ENCODE data around the gene MAN1A2.
"Not testable (repeated sequence)": the region's sequence is repeated elsewhere in the genome, so short reads cannot be mapped to it uniquely, and the experiment has no call there.

MAN1A2 gene

DNA sequence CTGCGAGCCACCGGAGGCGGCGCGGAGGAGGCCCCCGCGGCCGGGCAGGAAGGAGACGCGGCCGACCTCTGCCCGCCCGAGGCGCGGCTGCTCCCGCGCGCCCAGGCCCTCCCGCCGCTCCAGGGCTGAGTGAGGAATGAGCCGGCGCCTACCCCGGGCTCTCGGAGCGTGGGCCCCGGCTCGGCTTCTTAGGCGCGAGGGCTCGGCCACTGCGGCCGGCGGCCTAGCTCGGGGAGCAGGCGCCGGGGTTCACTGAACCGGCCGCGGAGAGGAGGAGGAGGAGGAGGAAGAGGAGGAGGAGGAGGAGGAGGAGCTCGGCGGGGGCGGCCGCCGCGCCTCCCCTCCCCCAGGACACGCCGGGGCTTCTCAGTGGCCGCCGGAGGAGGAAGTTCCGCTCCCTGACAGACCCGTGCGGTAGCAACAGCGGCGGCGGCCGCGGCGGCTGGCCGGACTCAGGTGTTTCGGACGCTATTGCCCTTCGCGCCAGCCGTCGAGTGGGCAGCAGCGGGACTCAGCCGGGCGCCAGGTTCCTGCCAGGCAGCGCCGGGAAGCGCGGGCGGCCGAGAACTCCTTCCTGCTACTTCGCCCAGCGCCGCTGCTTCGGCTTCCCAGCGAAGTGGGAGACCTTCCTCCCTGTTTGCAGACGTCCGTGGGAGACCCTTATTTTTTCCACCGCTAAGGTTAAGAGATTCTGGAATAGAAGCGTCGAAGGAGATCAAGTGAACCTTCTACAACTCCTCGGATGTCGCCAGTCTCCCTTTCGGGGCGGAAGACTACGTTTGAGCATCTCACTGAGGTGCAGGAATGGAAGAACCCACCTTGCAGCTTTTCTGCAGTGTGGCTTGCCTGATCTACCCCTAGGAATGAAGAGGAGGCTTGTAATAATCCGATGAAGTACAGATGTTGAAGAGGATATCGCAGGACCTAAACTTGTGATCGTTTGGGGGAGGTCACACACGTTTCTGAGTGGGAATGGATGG lies at the start of gene MAN1A2:
MAN1A2 (plus strand) TSS at position 404 of the 980 bp plus-strand sequence. CDS start 735 bp downstream, outside the sequence.
- peak in 2 of 3 experiments; percentile 50 to 75 for DNase-seq (ENCODE audit: low read depth in 3 of 3)

DNA sequence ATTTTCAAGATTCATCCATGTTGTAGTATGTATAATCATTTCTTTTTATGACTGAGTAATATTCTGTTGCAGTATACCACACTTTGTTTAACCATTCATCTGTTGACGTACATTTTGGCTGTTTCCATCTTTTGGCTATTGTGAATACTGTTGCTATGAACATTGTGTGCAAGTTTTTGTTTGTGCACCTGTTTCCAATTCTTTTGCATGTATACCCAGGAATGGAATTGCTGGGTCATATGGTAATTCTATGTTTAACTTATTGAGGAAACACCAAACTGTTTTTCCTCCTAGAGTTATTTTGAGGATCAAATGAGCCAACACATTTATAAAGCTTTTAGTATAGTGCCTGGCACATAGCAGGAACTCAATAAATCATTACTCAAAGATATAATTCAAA lies 49.2 kb upstream of the MAN1A2 start:
- DNase-seq (ENCODE audit: low read depth in 3 of 3): no peak

DNA sequence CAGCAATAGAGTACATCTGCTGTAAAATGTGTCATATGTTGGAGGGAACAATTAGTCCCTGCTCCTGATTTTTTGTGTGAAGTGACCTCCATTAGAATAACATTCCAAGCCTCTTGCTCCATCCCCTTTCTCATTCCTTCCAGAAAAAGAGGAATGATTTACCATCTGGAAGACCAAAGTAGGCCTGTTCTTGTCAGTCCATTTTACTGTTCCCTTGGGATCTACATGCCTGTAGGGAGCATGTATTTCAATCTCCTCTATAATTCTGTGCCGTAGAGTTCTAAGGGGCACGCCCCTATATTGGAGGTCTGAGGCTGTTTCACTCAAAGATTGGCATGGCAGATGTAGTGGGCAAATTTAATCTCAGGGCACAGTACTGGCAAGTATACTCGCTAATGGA lies 48.8 kb upstream of the MAN1A2 start:
- DNase-seq (ENCODE audit: low read depth in 3 of 3): no peak

DNA sequence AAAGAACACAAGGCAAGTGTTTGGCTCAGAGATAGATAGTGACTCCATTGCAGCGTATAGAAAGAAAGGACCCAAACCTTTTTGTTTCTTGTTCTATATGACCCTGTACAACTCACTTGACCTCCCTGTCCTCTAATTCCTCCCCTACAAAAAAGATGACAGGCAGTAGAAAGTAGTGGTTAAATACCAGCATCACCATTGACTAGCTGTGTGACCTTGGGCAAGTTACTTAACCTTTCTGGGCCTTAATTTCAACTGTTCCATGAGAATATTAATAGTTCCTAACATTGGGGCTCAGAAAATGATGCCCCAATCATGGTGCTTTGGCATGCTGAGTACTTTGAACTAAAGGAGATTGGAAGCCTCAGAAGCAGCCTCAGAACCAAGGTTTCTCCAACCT lies 46.7 kb upstream of the MAN1A2 start:
- DNase-seq (ENCODE audit: low read depth in 3 of 3): no peak

DNA sequence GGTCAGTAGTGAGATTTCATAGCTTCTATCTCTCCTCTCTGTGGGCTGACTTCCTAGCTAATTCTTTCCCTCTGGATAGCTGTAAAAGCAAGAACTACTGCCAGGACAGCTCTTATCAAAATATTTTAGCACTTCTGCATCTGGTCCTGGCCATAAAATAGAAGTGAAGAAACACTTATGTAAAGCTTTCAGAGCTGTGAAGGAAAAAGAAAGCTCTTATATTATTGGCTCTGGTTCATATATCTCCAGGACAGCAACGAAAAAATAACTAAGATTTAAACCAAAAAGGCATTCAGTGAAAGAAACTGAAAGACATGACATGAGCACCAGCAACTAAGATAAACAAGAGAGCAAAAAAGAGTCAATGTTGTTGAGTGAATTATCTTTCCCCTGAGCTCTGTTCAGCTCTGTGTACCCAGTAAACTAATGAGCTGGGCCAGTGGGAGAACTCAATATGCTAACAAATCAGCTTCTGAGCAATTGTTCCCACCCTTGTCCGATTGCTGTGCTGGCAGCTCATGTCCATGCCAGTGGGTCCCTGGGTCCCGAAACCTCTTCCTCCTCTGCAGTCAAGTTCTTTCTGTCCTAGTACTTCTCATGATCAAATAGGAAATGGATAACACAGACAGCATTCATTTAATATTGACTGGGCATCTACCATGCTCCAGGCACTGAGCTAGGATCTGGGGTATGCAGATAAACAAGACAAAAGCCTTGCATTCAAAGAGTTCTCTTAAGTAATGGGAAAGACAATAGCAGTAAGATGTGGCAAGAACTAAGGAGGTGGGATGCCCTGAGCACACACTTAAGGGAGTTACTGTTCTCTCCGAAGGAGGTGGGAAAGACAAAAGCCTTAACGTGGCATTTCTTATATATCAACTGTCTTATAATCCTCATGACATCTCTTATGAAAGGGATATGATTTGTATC lies 45.3 kb upstream of the MAN1A2 start:
- no peak for DNase-seq (ENCODE audit: low read depth in 3 of 3)

DNA sequence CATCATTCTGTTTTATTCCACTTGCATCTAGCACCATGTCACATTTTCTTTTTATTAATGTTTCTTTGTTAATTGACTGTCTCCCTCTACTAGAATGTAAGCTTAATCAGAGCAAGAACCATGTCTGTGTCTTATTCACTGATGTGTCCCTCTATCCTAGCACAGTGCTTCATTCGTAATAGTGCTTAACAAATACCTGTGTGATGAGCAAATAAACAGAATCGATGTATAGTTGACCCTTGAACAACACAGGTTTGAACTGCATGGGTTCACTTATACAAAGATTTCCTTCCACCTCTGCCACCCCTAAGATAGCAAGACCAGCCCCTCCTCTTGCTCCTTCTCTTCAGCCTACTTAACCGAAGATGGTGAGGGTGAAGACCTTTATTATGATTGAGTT lies 42.9 kb upstream of the MAN1A2 start:
- DNase-seq (ENCODE audit: low read depth in 3 of 3): no peak

DNA sequence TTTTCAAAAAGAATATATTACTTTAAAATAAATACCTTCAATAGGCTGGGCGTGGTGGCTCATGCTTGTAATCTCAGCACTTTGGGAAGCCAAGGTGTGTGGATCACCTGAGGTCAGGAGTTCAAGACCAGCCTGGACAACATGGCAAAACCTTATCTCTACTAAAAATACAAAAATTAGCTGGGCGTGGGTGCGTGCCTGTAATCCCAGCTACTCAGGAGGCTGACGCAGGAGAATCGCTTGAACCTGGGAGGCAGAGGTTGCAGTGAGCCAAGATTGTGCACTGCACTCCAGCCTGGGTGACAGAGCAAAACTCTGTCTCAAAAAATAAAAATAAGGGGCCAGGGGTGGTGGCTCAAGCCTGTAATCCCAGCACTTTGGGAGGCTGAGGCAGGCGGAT lies 41.2 kb upstream of the MAN1A2 start:
- not testable (repeated sequence) for DNase-seq (ENCODE audit: low read depth in 3 of 3)

DNA sequence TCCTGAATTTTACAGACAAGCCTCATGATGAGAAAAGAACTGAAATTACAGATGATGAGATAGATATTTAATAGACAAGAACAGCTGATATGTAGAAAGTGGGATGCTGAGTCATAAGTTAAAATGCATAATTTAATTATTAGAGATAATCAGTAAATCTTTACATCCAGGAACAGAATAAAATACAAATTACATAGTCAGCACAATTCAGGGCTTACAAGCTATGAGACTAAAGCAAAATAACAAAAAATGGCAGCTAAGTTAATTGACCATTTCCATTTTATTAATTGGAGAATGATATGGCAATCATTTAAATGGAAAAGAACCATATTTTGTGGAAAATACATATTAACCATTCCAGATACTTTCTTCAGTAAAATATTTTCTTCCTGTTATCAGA lies 40.2 kb upstream of the MAN1A2 start:
- DNase-seq (ENCODE audit: low read depth in 3 of 3): no peak

DNA sequence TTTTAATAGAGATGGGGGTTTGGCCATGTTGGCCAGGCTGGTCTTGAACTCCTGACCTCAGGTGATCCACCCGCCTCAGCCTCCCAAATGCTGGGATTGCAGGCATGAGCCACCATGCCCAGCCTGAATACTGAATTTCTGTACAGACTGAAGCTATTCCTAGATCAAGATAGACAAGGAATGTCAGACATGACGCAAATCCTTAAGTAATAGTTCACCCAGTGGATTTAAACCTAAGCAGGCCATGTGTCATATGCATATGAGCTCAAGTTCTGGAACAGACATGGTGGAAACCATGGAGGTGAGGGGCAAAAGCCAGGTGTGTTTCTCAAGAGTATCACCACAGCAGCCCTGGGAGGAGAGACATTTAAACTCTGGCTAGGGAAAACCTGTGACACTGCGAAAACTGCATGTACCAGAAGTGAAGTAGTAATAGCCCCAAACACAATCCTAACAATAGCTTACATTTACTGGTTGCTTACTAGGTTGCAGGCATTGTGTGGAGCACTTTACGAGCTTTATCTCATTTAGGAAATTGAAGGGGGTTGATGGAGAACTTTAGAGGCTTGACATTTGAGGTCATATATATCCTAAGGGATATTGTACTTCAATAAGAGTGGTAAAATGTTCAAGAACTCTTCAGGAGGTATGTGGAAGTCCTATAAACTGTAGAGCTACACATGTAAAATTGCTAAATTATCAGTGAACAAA lies 31.7 kb upstream of the MAN1A2 start:
- DNase-seq (ENCODE audit: low read depth in 3 of 3): no peak

DNA sequence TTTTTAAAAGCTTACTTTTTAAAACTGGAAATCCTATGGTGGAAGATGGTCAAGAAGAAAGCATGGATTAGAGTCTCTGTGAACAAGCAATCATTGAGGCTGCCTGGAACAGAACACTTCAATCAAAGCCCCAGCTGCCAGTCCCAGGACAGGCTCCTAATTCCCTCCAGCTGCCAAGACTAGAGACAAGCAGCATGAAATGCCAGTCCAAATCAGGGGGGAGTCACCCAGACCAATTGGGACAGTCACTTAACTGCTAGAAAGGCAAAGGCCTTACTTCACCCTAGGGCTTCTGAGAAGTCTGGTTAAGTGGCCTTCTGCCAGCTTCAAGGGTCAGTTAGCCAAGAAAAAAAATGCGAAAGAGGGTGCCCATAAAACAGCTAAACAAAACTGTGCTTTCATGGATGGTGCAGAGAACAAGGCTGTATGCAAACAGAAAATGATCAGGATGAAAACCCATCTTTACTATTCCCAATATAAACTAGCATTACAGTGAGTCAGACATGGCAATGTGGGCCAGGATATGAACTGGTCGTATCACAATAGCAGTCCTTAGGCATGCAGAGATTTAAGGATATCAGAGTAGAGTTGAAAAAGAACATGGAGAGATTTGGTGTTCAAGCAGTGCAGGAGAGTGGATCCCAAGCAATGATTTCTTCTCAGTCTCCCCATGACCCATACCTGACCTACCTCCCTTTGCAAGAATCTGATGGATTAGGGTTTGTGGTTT lies 31.0 kb upstream of the MAN1A2 start:
- DNase-seq (ENCODE audit: low read depth in 3 of 3): no peak

DNA sequence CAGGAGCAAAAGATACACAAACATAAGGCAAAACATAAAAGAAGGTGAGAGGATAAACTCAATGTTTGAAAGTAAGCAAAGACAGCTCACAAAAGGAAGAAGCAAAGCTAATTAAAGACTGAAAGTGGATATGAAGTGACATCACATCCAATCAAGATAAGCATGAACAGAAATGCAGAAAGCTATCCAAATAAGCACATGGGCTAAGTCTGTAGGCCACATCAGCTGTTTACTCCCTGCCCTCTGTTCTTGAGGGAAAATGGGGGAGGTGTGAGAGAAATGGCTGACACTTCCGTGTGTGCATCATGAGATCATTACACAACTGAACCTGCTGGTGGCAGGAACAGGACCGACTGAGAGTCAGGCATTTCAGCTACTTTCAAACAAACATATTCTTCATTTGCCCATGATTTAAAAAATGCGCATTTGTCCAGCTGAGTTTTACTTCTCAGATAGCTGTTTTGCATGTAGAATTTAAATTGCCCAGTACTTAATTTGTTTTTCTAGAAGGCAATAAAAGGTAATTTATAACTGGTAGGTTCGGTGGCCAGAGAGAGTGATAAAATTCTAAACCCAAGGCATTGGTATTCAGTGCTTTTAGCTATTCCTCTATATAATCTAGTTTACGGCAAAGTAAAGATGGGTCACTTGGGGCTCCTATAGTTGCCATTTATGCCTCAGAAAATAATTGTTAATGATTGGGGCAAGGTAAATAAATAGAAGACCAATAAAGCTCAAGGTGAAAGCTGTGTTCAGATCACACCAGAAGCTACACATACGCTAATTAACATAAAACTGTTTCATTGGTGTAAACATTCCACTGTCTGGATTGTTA lies 27.2 kb upstream of the MAN1A2 start:
- no peak for DNase-seq (ENCODE audit: low read depth in 3 of 3)

DNA sequence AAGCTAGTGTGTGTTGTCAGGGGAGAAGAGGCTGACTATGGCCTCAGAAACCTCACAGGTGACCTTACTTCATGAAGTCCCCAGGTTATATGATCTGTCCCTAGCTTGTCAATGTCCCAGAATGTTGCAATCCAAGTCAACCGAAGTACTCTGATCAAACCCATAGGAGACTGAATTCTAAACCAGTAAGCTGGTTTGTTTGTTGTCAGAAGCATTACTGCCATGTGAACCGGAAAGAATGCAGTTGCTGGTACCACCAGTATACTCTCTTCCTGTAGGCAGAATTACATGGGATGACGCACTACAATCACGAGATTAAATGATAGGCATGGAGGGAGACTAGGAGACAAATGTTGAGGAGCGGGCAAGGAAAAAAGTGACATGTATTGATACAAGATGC lies 26.1 kb upstream of the MAN1A2 start:
- no peak for DNase-seq (ENCODE audit: low read depth in 3 of 3)

DNA sequence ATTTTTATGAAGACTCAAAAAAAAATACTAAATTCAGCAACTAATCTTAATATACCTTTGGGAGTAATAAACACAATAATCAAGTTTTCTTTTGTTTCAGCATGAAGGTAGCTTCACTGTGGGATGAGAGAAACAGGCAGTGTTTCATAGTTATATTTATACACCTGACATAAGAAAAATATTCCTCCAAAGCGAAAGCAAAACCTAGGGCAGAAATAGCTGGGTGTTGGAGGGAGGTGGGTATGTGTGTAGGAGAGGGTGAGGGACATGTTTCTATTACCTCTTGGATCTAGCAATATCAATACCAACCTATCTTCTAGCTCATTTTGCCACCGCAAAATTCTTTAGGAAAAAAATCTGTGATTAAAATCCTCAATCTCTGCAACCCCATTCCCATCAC lies 24.9 kb upstream of the MAN1A2 start:
- no peak for DNase-seq (ENCODE audit: low read depth in 3 of 3)

DNA sequence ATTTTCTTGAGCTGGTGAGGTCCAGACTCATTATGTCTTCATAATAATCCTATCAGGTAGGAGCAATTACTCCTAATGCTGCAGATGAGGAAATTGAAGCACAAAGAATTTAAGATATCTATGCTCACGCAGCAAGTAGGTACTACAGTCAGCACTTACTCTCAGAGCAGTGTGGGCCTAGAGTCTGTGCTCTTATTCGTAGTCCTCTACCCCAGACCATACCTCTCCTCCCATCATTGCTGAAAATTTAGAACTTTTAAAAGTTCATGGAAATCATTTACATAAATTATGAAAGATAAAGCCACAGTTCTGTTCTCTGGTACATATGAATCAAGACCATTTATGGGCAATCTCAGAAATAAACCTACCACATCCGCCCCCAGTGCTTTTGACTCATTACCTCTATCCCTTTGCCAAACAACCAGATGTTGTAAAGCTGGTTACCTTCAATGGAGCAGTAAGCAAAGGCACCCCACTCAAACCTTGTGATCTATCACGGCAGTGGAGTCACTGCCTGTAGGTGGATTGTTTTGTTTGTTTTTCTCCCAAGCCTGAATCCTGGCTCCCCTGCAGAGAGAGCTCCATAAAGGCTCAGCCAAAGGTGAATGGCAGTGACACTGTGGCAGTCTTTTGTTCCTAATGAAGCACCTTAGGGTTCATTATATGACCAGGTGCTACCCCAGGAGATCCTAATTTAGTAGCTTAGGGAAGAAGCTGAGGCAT lies 20.9 kb upstream of the MAN1A2 start:
- DNase-seq (ENCODE audit: low read depth in 3 of 3): no peak

DNA sequence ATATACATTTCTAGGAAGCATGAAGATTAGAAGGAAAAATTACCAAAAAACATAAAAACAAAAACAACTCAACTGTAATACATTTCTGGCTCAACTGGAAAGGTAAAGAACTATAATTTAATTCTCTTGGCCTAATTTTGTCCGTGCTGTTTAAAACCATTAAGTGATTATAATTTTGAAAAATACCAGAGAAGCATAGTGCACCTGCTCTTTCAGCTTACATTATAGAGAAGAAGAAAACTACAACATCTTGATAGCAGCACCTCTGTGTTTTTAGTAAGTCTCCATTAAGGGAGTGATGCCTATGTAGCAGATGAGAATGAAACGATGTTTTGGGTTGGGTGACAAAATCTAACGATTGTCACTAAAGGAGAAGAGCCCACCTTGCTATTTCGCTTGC lies 19.3 kb upstream of the MAN1A2 start:
- no peak for DNase-seq (ENCODE audit: low read depth in 3 of 3)

DNA sequence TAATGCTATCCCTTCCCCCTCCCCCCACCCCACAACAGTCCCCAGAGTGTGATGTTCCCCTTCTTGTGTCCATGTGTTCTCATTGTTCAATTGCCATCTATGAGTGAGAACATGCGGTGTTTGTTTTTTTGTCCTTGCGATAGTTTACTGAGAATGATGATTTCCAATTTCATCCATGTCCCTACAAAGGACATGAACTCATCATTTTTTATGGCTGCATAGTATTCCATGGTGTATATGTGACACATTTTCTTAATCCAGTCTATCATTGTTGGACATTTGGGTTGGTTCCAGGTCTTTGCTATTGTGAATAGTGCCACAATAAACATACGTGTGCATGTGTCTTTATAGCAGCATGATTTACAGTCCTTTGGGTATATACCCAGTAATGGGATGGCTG lies 14.6 kb upstream of the MAN1A2 start:
- DNase-seq (ENCODE audit: low read depth in 3 of 3): not testable (repeated sequence)

DNA sequence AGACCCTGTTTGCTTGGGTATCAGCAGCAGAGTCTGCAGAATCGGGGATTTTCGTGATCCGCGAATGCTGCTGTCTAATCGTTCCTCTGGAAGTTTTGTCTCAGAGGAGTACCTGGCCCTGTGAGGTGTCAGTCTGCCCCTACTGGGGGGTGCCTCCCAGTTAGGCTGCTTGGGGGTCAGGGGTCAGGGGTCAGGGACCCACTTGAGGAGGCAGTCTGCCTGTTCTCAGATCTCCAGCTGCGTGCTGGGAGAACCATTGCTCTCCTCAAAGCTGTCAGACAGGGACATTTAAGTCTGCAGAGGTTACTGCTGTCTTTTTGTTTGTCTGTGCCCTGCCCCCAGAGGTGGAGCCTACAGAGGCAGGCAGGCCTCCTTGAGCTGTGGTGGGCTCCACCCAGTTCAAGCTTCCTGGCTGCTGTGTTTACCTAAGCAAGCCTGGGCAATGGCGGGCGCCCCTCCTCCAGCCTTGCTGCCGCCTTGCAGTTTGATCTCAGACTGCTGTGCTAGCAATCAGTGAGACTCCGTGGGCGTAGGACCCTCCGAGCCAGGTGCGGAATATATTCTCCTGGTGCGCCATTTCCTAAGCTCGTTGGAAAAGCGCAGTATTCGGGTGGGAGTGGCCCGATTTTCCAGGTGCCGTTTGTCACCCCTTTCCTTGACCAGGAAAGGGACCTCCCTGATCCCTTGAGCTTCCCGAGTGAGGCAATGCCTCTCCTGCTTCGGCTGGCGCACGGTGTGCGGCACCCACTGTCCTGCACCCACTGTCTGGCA lies 9.2 kb upstream of the MAN1A2 start:
- DNase-seq (ENCODE audit: low read depth in 3 of 3): not testable (repeated sequence)

DNA sequence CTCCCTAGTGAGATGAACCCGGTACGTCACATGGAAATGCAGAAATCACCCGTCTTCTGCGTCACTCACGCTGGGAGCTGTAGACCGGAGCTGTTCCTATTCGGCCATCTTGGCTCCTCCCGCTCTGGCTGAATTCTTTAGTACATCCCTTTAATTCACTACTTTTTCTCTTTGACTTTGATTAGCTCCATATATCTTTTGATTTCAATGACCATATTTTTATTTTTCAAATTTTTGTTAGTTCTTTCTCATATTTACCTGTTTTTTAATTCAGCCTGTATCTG lies 8.7 kb upstream of the MAN1A2 start:
- DNase-seq (ENCODE audit: low read depth in 3 of 3): not testable (repeated sequence)

Measured in stimulated activated CD4-positive, alpha-beta T cell treated with anti-CD3 and anti-CD28 coated beads, TNF-alpha, amount 100 ng/mL, for 24 hours (primary cell).